ENCODE data around the gene EML3.

DNA sequence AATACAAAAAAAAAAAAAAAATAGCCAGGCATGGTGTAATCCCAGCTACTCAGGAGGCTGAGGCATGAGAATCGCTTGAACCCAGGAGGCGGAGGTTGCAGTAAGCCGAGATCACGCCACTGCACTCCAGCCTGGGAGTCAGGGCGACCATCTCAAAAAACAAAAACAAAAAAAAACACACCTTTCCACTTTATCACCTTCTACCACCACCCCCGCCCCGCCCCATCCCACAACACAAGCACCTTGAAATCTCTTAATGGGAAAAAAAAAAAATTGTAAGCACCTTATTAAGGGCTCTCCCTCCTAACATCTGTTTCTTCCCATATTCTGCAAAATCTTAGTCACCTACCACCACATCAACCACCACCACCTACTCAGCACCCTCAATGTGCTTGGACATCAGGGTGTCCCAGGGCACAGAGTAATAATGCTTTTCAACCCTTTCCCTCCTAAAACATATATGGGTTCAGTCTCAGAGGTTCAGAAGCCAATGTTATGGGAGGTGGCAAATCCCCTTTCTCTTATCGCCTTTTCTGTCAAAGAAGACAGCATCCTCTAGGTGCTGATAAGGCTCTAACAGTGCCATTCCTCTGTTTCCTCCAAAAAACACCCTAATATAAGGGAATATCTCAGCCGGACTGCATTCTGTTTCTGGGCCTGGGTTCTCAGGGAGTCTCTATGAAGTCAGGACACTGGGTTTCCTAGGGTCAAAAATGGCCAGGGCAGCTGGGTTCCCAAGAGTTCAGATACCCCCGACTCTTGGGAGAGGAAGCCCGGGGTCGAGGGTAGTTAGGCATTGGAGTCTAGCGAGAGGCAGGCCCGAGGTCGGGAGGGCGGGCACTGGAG, 39.8 kb upstream of the EML3 start:
- TF ChIP-seq CTCF (IDR thresholded peaks at IDR 0.05) = peak; percentile 2
- TF ChIP-seq EZH2phosphoT487 (IDR thresholded peaks at IDR 0.05) = no peak
- no peak for TF ChIP-seq EZH2 (IDR thresholded peaks at IDR 0.05)
